Stimulated activated CD8-positive, alpha-beta memory T cell treated with anti-CD3 and anti-CD28 coated beads, Interleukin-4, amount 100 ng/mL, for 4 hours (primary cell): ENCODE data around the gene EIF4G1.

Experiments used
- DNase-seq, 2 donors: peaks; one replicate each; pipeline ENCODE4 v3.0.0-alpha.2; 2020; ENCODE audit warnings: low read depth in 2 of 2, low spot score in 1 of 2

The EIF4G1 gene

GRCh38 chr3:184382326-184383032, 68.1 kb downstream of the EIF4G1 start:
- no peak for DNase-seq

DNA sequence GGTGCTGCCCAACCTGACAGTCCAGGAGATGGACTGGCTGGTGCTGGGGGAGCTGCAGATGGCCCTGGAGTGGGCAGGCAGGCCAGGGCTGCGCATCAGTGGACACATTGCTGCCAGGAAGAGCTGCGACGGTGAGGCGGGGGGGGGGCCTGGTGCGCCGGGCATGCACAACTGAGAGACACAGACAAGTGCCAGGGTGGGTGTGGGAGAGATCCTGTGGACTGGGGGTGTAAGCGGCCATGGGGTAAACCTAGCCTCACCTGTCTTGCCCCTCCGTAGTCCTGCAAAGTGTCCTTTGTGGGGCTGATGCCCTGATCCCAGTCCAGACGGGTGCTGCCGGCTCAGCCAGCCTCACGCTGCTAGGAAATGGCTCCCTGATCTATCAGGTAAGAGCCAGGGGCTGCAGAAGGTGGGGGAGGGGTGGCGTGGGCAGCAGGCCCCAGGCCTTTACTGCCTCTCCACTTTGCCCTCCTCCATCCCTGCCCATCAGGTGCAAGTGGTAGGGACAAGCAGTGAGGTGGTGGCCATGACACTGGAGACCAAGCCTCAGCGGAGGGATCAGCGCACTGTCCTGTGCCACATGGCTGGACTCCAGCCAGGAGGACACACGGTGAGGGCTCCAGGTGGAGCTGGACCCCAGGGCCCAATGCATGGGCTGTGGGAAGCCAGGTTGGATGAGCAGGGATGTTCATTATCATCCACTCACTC, 68.8 kb downstream of the EIF4G1 start:
- DNase-seq, result no peak

DNA sequence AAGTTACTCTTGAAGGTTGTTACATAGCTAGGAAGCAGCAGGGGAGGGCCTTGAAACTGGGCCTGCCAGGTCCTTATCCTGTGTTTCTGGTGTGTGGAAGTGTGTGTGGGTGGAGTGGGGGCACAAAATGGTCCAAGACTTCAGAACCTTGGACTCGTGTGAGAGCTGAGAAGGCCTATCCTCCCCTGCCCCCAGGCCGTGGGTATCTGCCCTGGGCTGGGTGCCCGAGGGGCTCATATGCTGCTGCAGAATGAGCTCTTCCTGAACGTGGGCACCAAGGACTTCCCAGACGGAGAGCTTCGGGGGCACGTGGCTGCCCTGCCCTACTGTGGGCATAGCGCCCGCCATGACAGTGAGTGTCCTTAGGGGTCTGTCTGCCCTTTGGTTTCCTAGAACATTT, 69.9 kb downstream of the EIF4G1 start:
- no peak for DNase-seq
